Kidney capillary endothelial cell (primary cell): ENCODE results near the gene ARHGAP8.
"Not testable (repeated sequence)": the region's sequence is repeated elsewhere in the genome, so short reads cannot be mapped to it uniquely, and the experiment has no call there.

Experiments used
- DNase-seq: peaks from one replicate; pipeline ENCODE4 v3.0.0-alpha.2; 2018; ENCODE audit warnings: low spot score

ARHGAP8 gene

GRCh38 chr22:44739666-44740065 lies 12.7 kb upstream of the ARHGAP8 start:
- DNase-seq = not testable (repeated sequence)

- DNase-seq = no peak
These were observed 12.1 kb upstream of the ARHGAP8 start for GRCh38 chr22:44740307-44740706.

- no peak for DNase-seq
These were observed 10.4 kb upstream of the ARHGAP8 start for GRCh38 chr22:44741929-44742328.

- no peak for DNase-seq
These were observed 9.1 kb upstream of the ARHGAP8 start for GRCh38 chr22:44743247-44743646.

GRCh38 chr22:44743804-44744211 lies 8.6 kb upstream of the ARHGAP8 start:
- no peak for DNase-seq

- no peak for DNase-seq
These were observed 6.3 kb upstream of the ARHGAP8 start for GRCh38 chr22:44745853-44746789.

GRCh38 chr22:44747784-44748127 lies 4.6 kb upstream of the ARHGAP8 start:
- DNase-seq = not testable (repeated sequence)

- no peak for DNase-seq
These were observed 3.9 kb upstream of the ARHGAP8 start for GRCh38 chr22:44748524-44748923.

- no peak for DNase-seq
These were observed 1.9 kb upstream of the ARHGAP8 start for GRCh38 chr22:44750481-44750880.

- no peak for DNase-seq
These were observed 1.0 kb downstream of the ARHGAP8 start for GRCh38 chr22:44753189-44754042.

- no peak for DNase-seq
These were observed 2.6 kb downstream of the ARHGAP8 start for GRCh38 chr22:44754998-44755397.

- DNase-seq = no peak
These were observed 3.0 kb downstream of the ARHGAP8 start for GRCh38 chr22:44755417-44755816.

- no peak for DNase-seq
These were observed 3.6 kb downstream of the ARHGAP8 start for GRCh38 chr22:44755956-44756361.

GRCh38 chr22:44758344-44758973 lies 6.1 kb downstream of the ARHGAP8 start:
- DNase-seq = no peak

GRCh38 chr22:44759001-44759400 lies 6.6 kb downstream of the ARHGAP8 start:
- DNase-seq = no peak

- no peak for DNase-seq
These were observed 7.3 kb downstream of the ARHGAP8 start for GRCh38 chr22:44759430-44760310.

GRCh38 chr22:44760476-44760875 lies 8.1 kb downstream of the ARHGAP8 start:
- DNase-seq = no peak

GRCh38 chr22:44761025-44761424 lies 8.7 kb downstream of the ARHGAP8 start:
- no peak for DNase-seq

GRCh38 chr22:44764373-44764772 lies 12.0 kb downstream of the ARHGAP8 start:
- DNase-seq = no peak

- no peak for DNase-seq
These were observed 12.6 kb downstream of the ARHGAP8 start for GRCh38 chr22:44764974-44765373.

GRCh38 chr22:44765571-44766285 lies 13.4 kb downstream of the ARHGAP8 start:
- no peak for DNase-seq
